GM21367 (cell line): Measurements from ENCODE around the gene AGPS.
A peak's percentile ranks its signal among the peaks of the same experiment; 100 is the strongest.

Experiments used
- ATAC-seq: cut with Tn5 transposase; IDR thresholded peaks from one replicate; pipeline ENCODE4 v1.9.1; 2021; ENCODE audit not compliant: unreplicated experiment

Gene AGPS

DNA sequence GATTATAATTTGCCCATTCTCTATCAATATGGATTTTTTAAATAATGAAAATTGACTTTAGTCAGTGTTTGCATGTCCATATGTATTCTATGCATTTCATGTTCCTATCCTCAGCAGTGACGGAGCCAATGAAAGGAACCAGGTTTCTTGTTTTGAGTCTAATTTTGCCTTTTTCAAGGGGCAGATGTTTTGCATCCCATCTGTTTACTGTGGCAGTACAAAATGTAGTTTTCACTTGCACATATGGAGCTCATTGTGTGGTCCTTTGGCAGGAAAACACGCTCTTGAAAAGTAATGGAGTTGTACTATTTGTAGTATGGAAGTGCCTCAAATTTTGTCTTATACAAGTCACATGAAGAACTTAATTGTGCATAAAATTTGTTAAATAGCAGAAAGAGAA lies 127.8 kb downstream of the AGPS start:
- no peak for ATAC-seq

DNA sequence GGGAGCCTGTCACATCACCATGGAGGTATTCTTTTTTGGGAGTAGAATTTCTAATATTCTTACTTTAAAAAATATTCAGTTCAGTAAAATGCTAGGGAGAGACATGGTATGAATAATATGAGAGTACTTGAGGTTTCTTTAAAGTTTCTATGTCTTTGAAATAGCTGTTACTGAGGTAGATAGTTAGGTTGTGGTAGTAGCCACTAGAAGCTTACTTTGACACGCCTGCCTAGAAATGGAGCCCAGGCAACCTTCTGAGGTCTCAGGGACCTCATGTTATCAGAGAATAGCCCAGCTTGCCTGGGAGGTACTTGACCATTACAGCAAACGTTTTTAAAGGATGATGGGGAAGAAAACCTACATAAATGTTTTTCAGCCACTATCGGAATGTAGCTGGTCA lies 131.2 kb downstream of the AGPS start:
- ATAC-seq, result no peak

DNA sequence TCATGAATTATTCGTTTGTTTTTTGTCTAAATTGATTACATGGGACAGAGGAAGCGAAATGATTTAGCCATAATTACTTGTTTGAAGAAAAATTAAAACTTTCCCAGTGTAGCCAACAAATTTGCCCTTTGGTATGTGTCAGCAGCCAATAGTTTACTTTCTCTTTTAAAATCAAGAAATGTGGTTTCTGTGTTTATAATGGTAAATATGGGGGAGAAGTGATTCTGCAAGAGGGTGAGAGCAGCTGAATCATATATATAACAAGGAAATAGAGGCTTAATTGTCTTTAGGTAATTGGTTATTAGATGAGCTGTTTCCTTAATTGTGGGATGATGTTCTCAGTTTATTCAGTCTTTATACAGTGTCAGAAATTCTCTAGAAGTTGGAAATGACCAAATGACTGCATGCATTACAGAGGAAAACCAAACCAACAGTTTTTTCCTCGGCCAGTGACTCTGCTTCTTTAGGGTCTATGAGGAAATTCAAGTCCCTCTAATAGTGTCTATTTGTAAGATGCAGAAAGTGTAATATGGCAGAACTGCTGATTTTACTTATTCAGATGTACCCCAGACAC lies 132.9 kb downstream of the AGPS start:
- ATAC-seq, result no peak

DNA sequence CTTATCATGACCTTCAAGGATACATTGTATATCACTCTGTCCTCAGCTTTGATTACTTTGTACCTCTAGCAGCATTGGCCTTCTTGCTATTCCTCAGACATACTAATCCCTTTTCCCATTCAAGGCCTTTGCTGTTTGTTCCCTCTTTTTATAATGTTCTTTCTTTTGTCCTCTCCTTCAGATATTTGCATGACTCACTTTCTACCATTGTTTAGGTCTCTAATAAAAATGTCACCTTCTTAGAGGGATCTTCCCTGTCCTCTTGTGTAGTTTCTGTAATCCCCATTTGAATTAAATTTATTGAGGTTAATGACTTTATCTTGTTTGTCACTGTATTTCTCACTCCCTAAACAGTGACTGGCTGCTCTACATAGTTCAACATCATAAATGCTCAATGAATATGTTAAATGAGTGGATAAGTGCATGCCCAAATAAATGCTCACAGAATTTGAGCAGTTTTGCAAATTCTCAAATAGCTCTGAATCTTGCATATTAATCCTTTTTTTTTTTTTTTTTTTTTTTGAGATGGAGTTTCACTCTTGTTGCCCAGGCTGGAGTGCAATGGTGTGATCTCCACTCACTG lies 135.9 kb downstream of the AGPS start:
- no peak for ATAC-seq

- ATAC-seq, result no peak
These were observed 136.6 kb downstream of the AGPS start for GRCh38 chr2:177529166-177529565.

DNA sequence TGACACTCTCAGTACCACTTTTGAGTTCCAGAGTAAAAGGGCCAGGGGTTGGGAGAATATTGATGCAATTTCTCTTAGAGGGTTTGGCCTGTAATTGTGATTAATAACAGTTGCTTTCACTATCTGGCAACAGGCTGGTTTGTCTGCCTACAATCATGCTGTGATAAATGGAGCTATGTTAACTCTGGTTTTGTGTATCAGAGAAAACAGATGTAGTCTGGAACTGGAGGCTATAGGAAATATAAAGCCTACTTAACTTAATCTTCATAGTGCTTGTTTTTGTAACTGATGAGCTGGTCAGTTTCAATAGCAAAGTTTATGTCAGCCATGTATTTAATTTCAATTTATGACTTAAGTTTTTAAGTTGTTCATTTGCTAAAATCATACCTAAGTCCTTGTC lies 138.0 kb downstream of the AGPS start:
- no peak for ATAC-seq

DNA sequence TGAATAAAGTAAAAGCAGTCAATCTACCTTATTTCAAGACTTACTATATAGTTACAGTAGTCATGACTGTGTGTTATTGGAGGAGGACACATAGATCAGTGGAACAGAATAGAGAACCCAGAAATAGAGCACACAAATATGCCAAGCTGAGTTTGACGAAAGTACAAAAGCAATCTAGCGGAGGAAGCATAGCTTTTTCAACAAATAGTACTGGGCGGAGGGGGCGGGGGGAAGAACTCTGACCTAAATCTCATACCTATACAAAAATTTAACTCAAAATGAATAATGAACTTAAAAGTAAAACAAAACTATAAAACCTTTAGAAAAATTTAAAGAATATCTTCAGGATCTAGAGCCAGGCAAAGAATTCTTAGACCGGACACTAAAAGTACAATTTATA lies 139.1 kb downstream of the AGPS start:
- no peak for ATAC-seq

GRCh38 chr2:177532567-177532966 lies 140.0 kb downstream of the AGPS start:
- no peak for ATAC-seq

GRCh38 chr2:177533253-177533652 lies 140.7 kb downstream of the AGPS start:
- no peak for ATAC-seq

DNA sequence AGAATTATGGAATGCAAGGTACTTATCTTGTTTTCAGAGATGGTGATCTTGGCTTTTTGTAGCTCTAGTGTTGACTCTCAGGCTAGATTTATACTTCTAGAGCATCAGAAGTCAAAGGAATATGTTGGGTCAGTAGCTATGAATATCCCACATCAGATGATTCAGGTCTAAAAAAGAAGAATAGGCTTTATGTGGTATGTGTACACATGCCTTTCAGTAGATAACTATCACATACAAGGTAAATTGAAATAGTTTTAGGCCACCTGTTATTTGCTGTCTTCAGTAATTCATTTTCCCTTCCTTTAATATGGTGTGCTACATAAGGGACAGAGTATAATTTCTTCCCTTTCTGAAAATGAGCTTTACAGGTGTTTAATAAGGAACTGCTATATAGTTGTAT lies 142.4 kb downstream of the AGPS start:
- no peak for ATAC-seq

- no peak for ATAC-seq
These were observed 143.5 kb downstream of the AGPS start for GRCh38 chr2:177535958-177536504.

GRCh38 chr2:177537213-177537612 lies 144.6 kb downstream of the AGPS start:
- ATAC-seq, result no peak

GRCh38 chr2:177537636-177538035 lies 145.1 kb downstream of the AGPS start:
- ATAC-seq, result no peak

DNA sequence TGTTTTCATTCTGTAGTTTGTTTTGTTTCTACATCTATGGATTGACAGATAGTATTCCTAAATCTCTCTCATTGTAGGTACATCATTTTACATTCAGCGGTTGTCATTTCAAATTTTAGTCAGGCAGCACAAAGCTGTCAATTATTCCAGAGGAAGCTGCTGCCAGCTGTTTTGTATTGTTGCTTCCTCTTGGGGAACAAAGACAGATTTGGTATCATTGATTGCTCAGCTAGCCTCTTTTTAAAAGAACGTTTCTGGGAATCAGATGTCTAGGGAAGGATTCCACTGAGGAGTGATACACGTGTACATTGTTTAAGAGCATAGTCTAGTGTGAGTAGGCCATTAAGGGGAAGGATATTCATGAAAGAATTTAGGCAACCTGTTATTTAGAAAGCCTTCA lies 145.8 kb downstream of the AGPS start:
- ATAC-seq, result no peak

GRCh38 chr2:177540283-177540682 lies 147.7 kb downstream of the AGPS start:
- no peak for ATAC-seq

- ATAC-seq, result no peak
These were observed 148.9 kb downstream of the AGPS start for GRCh38 chr2:177541258-177541991.

DNA sequence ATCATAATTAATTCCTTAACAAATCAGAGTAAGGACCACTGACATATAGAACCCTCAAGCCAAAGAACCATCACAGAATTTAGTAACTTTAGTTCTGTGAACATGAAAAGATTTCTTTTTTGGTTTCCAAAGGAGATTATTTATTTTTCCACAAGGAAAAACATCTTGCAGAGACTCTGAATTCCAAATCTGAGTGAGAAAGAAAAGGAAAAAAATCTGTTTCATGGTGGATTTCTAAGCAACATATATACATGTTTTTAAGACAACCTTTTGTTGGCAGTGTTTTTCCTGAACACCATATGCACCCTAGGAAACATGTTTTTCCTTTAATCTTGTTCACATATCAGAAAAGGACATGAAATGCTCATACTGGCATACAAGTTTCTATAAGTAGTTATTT lies 149.8 kb downstream of the AGPS start:
- ATAC-seq, result no peak

DNA sequence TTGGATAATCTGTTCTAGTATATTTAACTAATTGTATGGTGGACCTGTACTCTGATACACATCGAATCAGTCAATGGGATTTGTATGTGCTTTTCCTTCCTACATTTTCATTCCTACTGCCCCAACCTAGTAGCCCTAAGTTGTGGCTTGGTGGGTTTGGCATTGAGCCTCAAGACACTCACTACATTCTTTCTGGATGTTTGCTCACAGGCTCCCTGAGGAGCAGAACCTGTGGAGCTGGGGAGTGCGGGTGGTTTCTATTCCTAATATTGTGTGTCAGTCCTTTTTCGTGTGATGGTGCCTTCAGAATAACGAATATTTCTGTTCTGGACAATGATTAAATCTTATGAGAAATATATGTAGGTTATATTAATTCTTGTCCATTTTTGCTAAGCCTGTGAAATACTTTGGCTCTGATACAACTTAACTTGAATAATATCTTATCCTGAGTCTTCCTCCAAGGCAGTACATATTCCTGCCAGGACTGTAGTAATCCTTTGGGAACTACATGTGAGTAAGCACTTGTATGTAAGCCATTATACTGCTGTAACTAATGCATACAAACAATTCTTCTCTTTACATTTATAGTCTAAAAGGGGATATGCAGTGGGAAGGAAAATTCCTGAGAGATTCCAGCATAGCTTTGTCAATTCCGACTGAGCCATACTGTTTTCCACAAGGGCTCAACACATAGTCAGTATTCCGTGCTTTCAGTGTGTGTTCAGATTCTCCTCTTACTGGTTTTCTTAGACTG lies 150.6 kb downstream of the AGPS start:
- ATAC-seq, result no peak

- no peak for ATAC-seq
These were observed 152.6 kb downstream of the AGPS start for GRCh38 chr2:177545143-177545542.

GRCh38 chr2:177545981-177546585 lies 153.5 kb downstream of the AGPS start:
- ATAC-seq, result no peak

GRCh38 chr2:177547122-177547521 lies 154.5 kb downstream of the AGPS start:
- ATAC-seq, result peak; percentile 93
